Keratinocyte (primary cell): ENCODE measurements around the gene ZNF763. TPM values are rescaled to one million over a fixed set of nuclear protein-coding genes. Genes with fewer than 3 reads are reported as not detected.

Experiments used
- DNase-seq: peaks from one replicate; pipeline ENCODE4 v3.0.0-alpha.2; 2011; ENCODE audit warnings: low read depth, missing footprints, low spot score
- FAIRE-seq: peaks from 2 replicates; lab custom pipeline; 2011; peaks lifted over from hg19 to GRCh38; lab: Jason Lieb, UNC
- H2AFZ ChIP-seq: 2 replicates; pipeline ENCODE4 v1.6.0; 2012; ENCODE audit warnings: low read length, control low read depth, inconsistent platforms; ENCODE audit not compliant: control insufficient read depth
- H3K27ac ChIP-seq: 2 replicates; pipeline ENCODE4 v1.5.1; 2011; ENCODE audit warnings: low read length; ENCODE audit not compliant: control insufficient read depth, insufficient read depth
- H3K27me3 ChIP-seq: 3 replicates; pipeline ENCODE4 v1.6.0; 2011; ENCODE audit warnings: low read length; ENCODE audit not compliant: control insufficient read depth, insufficient read depth; ENCODE audit errors: extremely low read depth
- H3K36me3 ChIP-seq, 2 experiments: 2 replicates in 1 of 2; 3 replicates in 1 of 2; pipeline ENCODE4 v1.5.1; 2011; ENCODE audit warnings: low read length in 2 of 2, mild to moderate bottlenecking in 1 of 2; ENCODE audit not compliant: control insufficient read depth in 2 of 2, insufficient read depth in 2 of 2; ENCODE audit errors: extremely low read depth in 1 of 2
- H3K4me1 ChIP-seq: 3 replicates; pipeline ENCODE4 v1.5.1; 2011; ENCODE audit warnings: low read length; ENCODE audit not compliant: control insufficient read depth, insufficient read depth; ENCODE audit errors: extremely low read depth
- H3K4me2 ChIP-seq: 3 replicates; pipeline ENCODE4 v1.6.0; 2011; ENCODE audit warnings: low read depth, low read length; ENCODE audit not compliant: control insufficient read depth, insufficient read depth; ENCODE audit errors: extremely low read depth
- H3K4me3 ChIP-seq, 3 experiments: fragments of 200-600 bp in 1 of 3; sonication (generic) in 1 of 3; 2 replicates in 2 of 3; 3 replicates in 1 of 3; pipeline ENCODE4 v1.5.1; 2011 to 2016; ENCODE audit warnings: low read length in 3 of 3, mild to moderate bottlenecking in 3 of 3, control low read depth in 2 of 3, inconsistent platforms in 1 of 3, low read depth in 1 of 3, mixed read lengths in 1 of 3, mixed run types in 1 of 3, moderate library complexity in 1 of 3; ENCODE audit not compliant: control insufficient read depth in 2 of 3, insufficient read depth in 2 of 3; ENCODE audit errors: extremely low read depth in 1 of 3
- H3K79me2 ChIP-seq: 2 replicates; pipeline ENCODE4 v1.6.0; 2012; ENCODE audit warnings: low read length; ENCODE audit not compliant: control insufficient read depth, insufficient read depth
- H3K9ac ChIP-seq: 3 replicates; pipeline ENCODE4 v1.6.0; 2011; ENCODE audit warnings: low read length; ENCODE audit not compliant: control insufficient read depth, insufficient read depth; ENCODE audit errors: extremely low read depth
- H3K9me1 ChIP-seq: 3 replicates; pipeline ENCODE4 v1.6.0; 2011; ENCODE audit warnings: low read length; ENCODE audit not compliant: control insufficient read depth, insufficient read depth; ENCODE audit errors: extremely low read depth
- H3K9me3 ChIP-seq: 2 replicates; pipeline ENCODE4 v1.5.1; 2012; ENCODE audit warnings: low read depth, low read length; ENCODE audit not compliant: control insufficient read depth
- H4K20me1 ChIP-seq: 3 replicates; pipeline ENCODE4 v1.6.0; 2011; ENCODE audit warnings: low read length; ENCODE audit not compliant: control insufficient read depth, insufficient read depth; ENCODE audit errors: extremely low read depth
- EZH2 ChIP-seq: IDR thresholded peaks from one replicate; pipeline ENCODE4 v1.6.1; 2012; ENCODE audit warnings: inconsistent platforms, mild to moderate bottlenecking, low read length, moderate library complexity
- dilution Hi-C: fragments of 300-500 bp; cut with MboI; formaldehyde crosslinking; loops from one replicate; pipeline ENCODE4 v1.7.0; 2020; ENCODE audit warnings: low sequenced_read_pairs; ENCODE audit not compliant: extremely low pct_ligation_motif_present
- polyA plus RNA-seq, 5 experiments: library from polyadenylated mRNA; depleted of rRNA in 3 of 5; stranded (reverse) in 3 of 5; stranded (forward) in 1 of 5; unstranded in 1 of 5; fragments of >200 nt; gene quantifications; 1 replicate in 1 of 5; 2 replicates in 3 of 5; 3 replicates in 1 of 5; pipeline versions ENCODE4 v1.2.1 to v1.2.3, GENCODE V29; 2011 to 2012; ENCODE audit warnings: missing spikeins in 2 of 5, low read depth in 1 of 5, low replicate concordance in 1 of 5
- TF ChIP-seq, protein P1 (sequence below), 3 experiments: IDR thresholded peaks in 1 of 3; conservative IDR thresholded peaks in 1 of 3; optimal IDR thresholded peaks in 1 of 3; 2 replicates in 2 of 3; 3 replicates in 1 of 3; pipeline versions ENCODE3 to v1.5.1; 2011; ENCODE audit warnings: low read length in 3 of 3, mild to moderate bottlenecking in 3 of 3, moderate library complexity in 2 of 3, control low read depth in 1 of 3, inconsistent platforms in 1 of 3; ENCODE audit not compliant: insufficient read depth in 2 of 3; ENCODE audit errors: extremely low read depth in 1 of 3

Gene ZNF763
- polyA plus RNA-seq, 1 donor (not counting 4 experiments of a cell fraction or from before 2014, with no cell fraction given): 2.3 TPM

DNA sequence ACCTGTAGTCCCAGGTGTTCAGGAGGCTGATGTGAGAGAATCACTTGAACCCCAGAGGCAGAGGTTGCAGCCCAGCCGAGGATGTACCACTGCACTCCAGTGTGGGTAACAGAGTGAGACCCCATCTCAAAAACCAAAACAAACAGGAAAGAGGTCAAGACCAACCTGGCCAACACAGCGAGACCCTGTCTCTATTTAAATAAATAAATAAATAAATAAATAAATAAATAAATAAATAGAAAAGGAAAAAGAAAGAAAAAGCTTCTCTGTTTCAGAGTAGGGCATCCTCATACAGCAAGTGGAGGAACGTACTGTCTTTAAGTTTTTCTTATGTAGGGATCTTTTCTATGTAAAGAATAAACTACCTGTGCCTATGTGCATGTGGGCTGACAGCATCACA, 37.6 kb upstream of the ZNF763 start:
- Histone ChIP-seq H3K9ac (no peak overlapping the region), H3K9me3 (no peaks in the 10 kb centered on the region), H2AFZ (no peak overlapping the region), H3K4me3 (no peak overlapping the region), H3K27ac (no peak overlapping the region), H3K4me1 (peaks cover 14% of the 10 kb centered on the region), H3K27me3 (no peaks in the 10 kb centered on the region), H3K9me1 (no peaks in the 10 kb centered on the region), H3K79me2 (peaks cover 54% of the 10 kb centered on the region), H3K4me2 (no peak overlapping the region), H4K20me1 (no peaks in the 10 kb centered on the region), H3K36me3 (peaks cover 0 to 1% of the 10 kb centered on the region in 2 experiments)
- dilution Hi-C loops: no loop called here
- TF ChIP-seq, protein P1, sequence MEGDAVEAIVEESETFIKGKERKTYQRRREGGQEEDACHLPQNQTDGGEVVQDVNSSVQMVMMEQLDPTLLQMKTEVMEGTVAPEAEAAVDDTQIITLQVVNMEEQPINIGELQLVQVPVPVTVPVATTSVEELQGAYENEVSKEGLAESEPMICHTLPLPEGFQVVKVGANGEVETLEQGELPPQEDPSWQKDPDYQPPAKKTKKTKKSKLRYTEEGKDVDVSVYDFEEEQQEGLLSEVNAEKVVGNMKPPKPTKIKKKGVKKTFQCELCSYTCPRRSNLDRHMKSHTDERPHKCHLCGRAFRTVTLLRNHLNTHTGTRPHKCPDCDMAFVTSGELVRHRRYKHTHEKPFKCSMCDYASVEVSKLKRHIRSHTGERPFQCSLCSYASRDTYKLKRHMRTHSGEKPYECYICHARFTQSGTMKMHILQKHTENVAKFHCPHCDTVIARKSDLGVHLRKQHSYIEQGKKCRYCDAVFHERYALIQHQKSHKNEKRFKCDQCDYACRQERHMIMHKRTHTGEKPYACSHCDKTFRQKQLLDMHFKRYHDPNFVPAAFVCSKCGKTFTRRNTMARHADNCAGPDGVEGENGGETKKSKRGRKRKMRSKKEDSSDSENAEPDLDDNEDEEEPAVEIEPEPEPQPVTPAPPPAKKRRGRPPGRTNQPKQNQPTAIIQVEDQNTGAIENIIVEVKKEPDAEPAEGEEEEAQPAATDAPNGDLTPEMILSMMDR (optimal IDR thresholded peaks at IDR 0.05 in 1 of 3, IDR thresholded peaks at IDR 0.05 in 1 of 3, conservative IDR thresholded peaks at IDR 0.05 in 1 of 3; ENCODE audit: extremely low read depth in 1 of 3, insufficient read depth in 2 of 3, low read length in 3 of 3): no peak
- no peak for TF ChIP-seq EZH2
- DNase-seq: no peak
- FAIRE-seq: no peak

DNA sequence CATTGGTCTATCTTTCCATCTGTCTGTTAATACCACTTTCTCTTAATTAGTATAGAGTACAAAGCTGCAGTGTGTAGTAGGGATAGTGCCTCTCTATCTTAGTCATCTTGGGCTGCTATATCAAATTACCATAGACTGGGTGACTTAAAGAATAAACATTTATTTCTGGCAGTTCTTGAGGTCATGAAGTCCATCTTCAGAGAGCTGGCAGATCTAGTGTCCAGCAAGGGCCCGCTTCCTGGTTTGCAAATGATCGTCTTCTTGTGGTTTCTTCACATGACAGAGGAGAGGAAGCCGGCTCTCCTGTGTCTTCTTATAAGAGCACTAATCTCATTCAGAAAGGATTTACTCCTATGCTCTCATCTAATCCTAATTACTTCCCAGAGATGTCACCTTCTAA, 33.8 kb upstream of the ZNF763 start:
- H2AFZ ChIP-seq: no peak overlapping the region
- H3K79me2 ChIP-seq: peaks cover 70% of the 10 kb centered on the region
- no peak overlapping the region for H3K9ac ChIP-seq
- no peak overlapping the region for H3K4me2 ChIP-seq
- no peaks in the 10 kb centered on the region for H4K20me1 ChIP-seq
- TF ChIP-seq EZH2: no peak
- TF ChIP-seq, protein P1 (optimal IDR thresholded peaks at IDR 0.05 in 1 of 3, IDR thresholded peaks at IDR 0.05 in 1 of 3, conservative IDR thresholded peaks at IDR 0.05 in 1 of 3; ENCODE audit: extremely low read depth in 1 of 3, insufficient read depth in 2 of 3, low read length in 3 of 3): no peak
- H3K27me3 ChIP-seq: no peaks in the 10 kb centered on the region
- H3K4me1 ChIP-seq: peaks cover 2% of the 10 kb centered on the region
- H3K27ac ChIP-seq: no peak overlapping the region
- no peaks in the 10 kb centered on the region for H3K9me1 ChIP-seq
- FAIRE-seq: no peak
- no peak overlapping the region for H3K4me3 ChIP-seq
- H3K9me3 ChIP-seq: peaks cover 2% of the 10 kb centered on the region
- H3K36me3 ChIP-seq: peaks cover 0 to 1% of the 10 kb centered on the region in 2 experiments
- DNase-seq: no peak
- dilution Hi-C loops: no loop called here
